ENCODE measurements around the gene IRX4.

IRX4 gene

GRCh38 chr5:1889321-1890065 lies 6.8 kb upstream of the IRX4 start:
- no peak for DNase-seq

- DNase-seq, result no peak
Measured at GRCh38 chr5:1888541-1889251, 6.0 kb upstream of the IRX4 start.

GRCh38 chr5:1887588-1888360 lies 5.0 kb upstream of the IRX4 start:
- DNase-seq, result no peak

GRCh38 chr5:1886846-1887587 lies 4.3 kb upstream of the IRX4 start:
- DNase-seq, result no peak

- DNase-seq, result no peak
Measured at GRCh38 chr5:1885868-1886845, 3.4 kb upstream of the IRX4 start.

GRCh38 chr5:1885404-1885755 lies 2.7 kb upstream of the IRX4 start:
- DNase-seq, result no peak

- DNase-seq, result no peak
Measured at GRCh38 chr5:1884678-1885403, 2.1 kb upstream of the IRX4 start.

GRCh38 chr5:1883925-1884677 lies 1.4 kb upstream of the IRX4 start:
- DNase-seq, result no peak

- DNase-seq, result no peak
Measured at GRCh38 chr5:1883120-1883924, 597 bp upstream of the IRX4 start.

- no peak for DNase-seq
Measured at GRCh38 chr5:1881731-1882336, 891 bp downstream of the IRX4 start.

- DNase-seq, result no peak
Measured at GRCh38 chr5:1881098-1881572, 1.6 kb downstream of the IRX4 start.

- DNase-seq, result no peak
Measured at GRCh38 chr5:1880377-1881025, 2.2 kb downstream of the IRX4 start.

- DNase-seq, result no peak
Measured at GRCh38 chr5:1879292-1880263, 3.1 kb downstream of the IRX4 start.

- no peak for DNase-seq
Measured at GRCh38 chr5:1878050-1878849, 4.5 kb downstream of the IRX4 start.

GRCh38 chr5:1877103-1878049 lies 5.3 kb downstream of the IRX4 start:
- DNase-seq, result no peak

Measured in activated naive CD4-positive, alpha-beta T cell treated with anti-CD3 and anti-CD28 coated beads, Interleukin-2, amount 50 U/mL, for 16 hours (primary cell).